ENCODE data around the gene MKRN2OS.

MKRN2OS gene

GRCh38 chr3:12582730-12583129, 37.4 kb upstream of the MKRN2OS start:
- no peaks in the 10 kb centered on the region for H3K27me3 ChIP-seq (ENCODE audit: control insufficient read depth in 1 of 2, insufficient read depth in 2 of 2, low read length in 2 of 2)
- H3K9me3 ChIP-seq (ENCODE audit: low read length): no peaks in the 10 kb centered on the region
- H3K36me3 ChIP-seq (ENCODE audit: insufficient read depth, low read length): peaks cover 73% of the 10 kb centered on the region
- H3K4me3 ChIP-seq (ENCODE audit: low read depth in 1 of 2, low read length in 2 of 2): no peak overlapping the region
- no peaks in the 10 kb centered on the region for H3K4me1 ChIP-seq (ENCODE audit: insufficient read depth, low read length)
- no peak overlapping the region for H3K9ac ChIP-seq (ENCODE audit: low read length)
- H3K27ac ChIP-seq (ENCODE audit: low read depth, low read length): no peak overlapping the region

- Histone ChIP-seq H3K4me3 (ENCODE audit: low read depth in 1 of 2, low read length in 2 of 2) (no peak overlapping the region), H3K27ac (ENCODE audit: low read depth, low read length) (no peak overlapping the region), H3K36me3 (ENCODE audit: insufficient read depth, low read length) (peaks cover 86% of the 10 kb centered on the region), H3K9ac (ENCODE audit: low read length) (no peak overlapping the region), H3K4me1 (ENCODE audit: insufficient read depth, low read length) (no peaks in the 10 kb centered on the region), H3K27me3 (ENCODE audit: control insufficient read depth in 1 of 2, insufficient read depth in 2 of 2, low read length in 2 of 2) (no peaks in the 10 kb centered on the region), H3K9me3 (ENCODE audit: low read length) (no peaks in the 10 kb centered on the region)
Measured at GRCh38 chr3:12579905-12580304, 34.6 kb upstream of the MKRN2OS start.

DNA sequence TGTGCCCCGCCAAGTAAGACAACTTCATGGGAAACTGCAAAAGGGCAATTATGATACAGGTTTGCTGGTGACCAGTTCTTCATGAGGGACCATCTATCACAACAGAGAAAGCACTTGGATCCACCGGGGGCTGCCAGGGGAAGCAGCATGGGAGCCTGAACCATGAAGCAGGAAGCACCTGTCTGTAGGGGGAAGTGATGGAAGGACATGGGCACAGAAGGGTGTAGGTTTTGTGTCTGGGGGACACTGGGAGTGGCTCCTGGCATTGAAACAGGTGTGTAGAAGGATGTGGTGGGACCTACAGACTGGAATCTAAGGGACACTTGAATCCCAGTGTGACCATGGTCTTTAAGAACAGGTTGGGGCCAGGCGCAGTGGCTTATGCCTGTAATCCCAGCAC, 34.2 kb upstream of the MKRN2OS start:
- Histone ChIP-seq H3K4me3 (ENCODE audit: low read depth in 1 of 2, low read length in 2 of 2) (no peak overlapping the region), H3K27me3 (ENCODE audit: control insufficient read depth in 1 of 2, insufficient read depth in 2 of 2, low read length in 2 of 2) (no peaks in the 10 kb centered on the region), H3K9ac (ENCODE audit: low read length) (no peak overlapping the region), H3K9me3 (ENCODE audit: low read length) (no peaks in the 10 kb centered on the region), H3K4me1 (ENCODE audit: insufficient read depth, low read length) (no peaks in the 10 kb centered on the region), H3K27ac (ENCODE audit: low read depth, low read length) (no peak overlapping the region), H3K36me3 (ENCODE audit: insufficient read depth, low read length) (peaks cover 86% of the 10 kb centered on the region)

DNA sequence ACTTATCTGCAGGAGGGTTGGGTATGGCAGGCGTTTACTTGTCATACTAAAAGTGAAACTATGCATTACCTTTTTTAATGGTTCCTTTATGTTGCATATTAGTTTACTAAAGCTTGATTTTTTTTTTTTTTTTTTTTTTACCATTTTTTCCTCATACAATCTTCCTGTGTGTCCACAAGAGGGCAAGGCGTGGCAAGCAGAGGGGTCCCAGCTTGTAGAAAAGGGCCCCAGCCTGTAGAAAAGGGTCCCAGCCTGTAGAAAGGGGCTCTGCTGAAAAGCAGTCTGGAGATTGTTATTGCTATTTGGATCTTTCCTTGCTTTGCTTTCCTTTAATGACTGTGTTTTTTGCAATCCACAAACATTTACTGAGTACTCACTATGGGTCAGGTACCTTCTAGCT, 33.4 kb upstream of the MKRN2OS start:
- Histone ChIP-seq H3K36me3 (ENCODE audit: insufficient read depth, low read length) (peaks cover 86% of the 10 kb centered on the region), H3K27me3 (ENCODE audit: control insufficient read depth in 1 of 2, insufficient read depth in 2 of 2, low read length in 2 of 2) (no peaks in the 10 kb centered on the region), H3K4me1 (ENCODE audit: insufficient read depth, low read length) (no peaks in the 10 kb centered on the region), H3K9ac (ENCODE audit: low read length) (no peak overlapping the region), H3K4me3 (ENCODE audit: low read depth in 1 of 2, low read length in 2 of 2) (no peak overlapping the region), H3K27ac (ENCODE audit: low read depth, low read length) (no peak overlapping the region), H3K9me3 (ENCODE audit: low read length) (no peaks in the 10 kb centered on the region)

GRCh38 chr3:12577379-12577778, 32.1 kb upstream of the MKRN2OS start:
- Histone ChIP-seq H3K27me3 (ENCODE audit: control insufficient read depth in 1 of 2, insufficient read depth in 2 of 2, low read length in 2 of 2) (no peaks in the 10 kb centered on the region), H3K27ac (ENCODE audit: low read depth, low read length) (no peak overlapping the region), H3K36me3 (ENCODE audit: insufficient read depth, low read length) (peaks cover 84% of the 10 kb centered on the region), H3K4me1 (ENCODE audit: insufficient read depth, low read length) (no peaks in the 10 kb centered on the region), H3K4me3 (ENCODE audit: low read depth in 1 of 2, low read length in 2 of 2) (no peak overlapping the region), H3K9me3 (ENCODE audit: low read length) (no peaks in the 10 kb centered on the region), H3K9ac (ENCODE audit: low read length) (no peak overlapping the region)

DNA sequence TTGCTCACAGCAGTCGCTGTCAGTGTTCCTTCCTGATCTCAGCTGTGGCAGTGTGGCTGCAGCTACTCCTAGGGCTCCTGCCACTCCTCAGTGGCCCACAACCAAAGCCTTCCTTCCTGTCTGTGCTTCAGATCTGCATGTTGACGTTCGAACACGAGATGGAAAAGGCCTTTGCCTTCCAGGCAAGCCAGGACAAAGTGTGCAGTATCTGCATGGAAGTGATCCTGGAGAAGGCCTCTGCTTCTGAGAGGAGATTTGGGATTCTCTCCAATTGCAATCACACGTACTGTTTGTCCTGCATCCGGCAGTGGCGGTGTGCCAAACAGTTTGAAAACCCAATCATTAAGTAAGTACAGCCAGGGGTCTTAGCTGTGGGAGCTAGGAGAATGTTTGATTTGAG, 29.4 kb upstream of the MKRN2OS start:
- peaks cover 86% of the 10 kb centered on the region for H3K36me3 ChIP-seq (ENCODE audit: insufficient read depth, low read length)
- H3K27me3 ChIP-seq (ENCODE audit: control insufficient read depth in 1 of 2, insufficient read depth in 2 of 2, low read length in 2 of 2): no peaks in the 10 kb centered on the region
- no peaks in the 10 kb centered on the region for H3K9me3 ChIP-seq (ENCODE audit: low read length)
- H3K9ac ChIP-seq (ENCODE audit: low read length): no peak overlapping the region
- no peak overlapping the region for H3K27ac ChIP-seq (ENCODE audit: low read depth, low read length)
- H3K4me3 ChIP-seq (ENCODE audit: low read depth in 1 of 2, low read length in 2 of 2): no peak overlapping the region
- H3K4me1 ChIP-seq (ENCODE audit: insufficient read depth, low read length): no peaks in the 10 kb centered on the region

- Histone ChIP-seq H3K27me3 (ENCODE audit: control insufficient read depth in 1 of 2, insufficient read depth in 2 of 2, low read length in 2 of 2) (no peaks in the 10 kb centered on the region), H3K9me3 (ENCODE audit: low read length) (no peaks in the 10 kb centered on the region), H3K36me3 (ENCODE audit: insufficient read depth, low read length) (peaks cover 86% of the 10 kb centered on the region), H3K27ac (ENCODE audit: low read depth, low read length) (no peak overlapping the region), H3K4me1 (ENCODE audit: insufficient read depth, low read length) (no peaks in the 10 kb centered on the region), H3K9ac (ENCODE audit: low read length) (no peak overlapping the region), H3K4me3 (ENCODE audit: low read depth in 1 of 2, low read length in 2 of 2) (no peak overlapping the region)
Measured at GRCh38 chr3:12574131-12574530, 28.8 kb upstream of the MKRN2OS start.

- Histone ChIP-seq H3K9me3 (ENCODE audit: low read length) (no peaks in the 10 kb centered on the region), H3K27ac (ENCODE audit: low read depth, low read length) (no peak overlapping the region), H3K36me3 (ENCODE audit: insufficient read depth, low read length) (peaks cover 77% of the 10 kb centered on the region), H3K4me1 (ENCODE audit: insufficient read depth, low read length) (no peaks in the 10 kb centered on the region), H3K9ac (ENCODE audit: low read length) (no peak overlapping the region), H3K27me3 (ENCODE audit: control insufficient read depth in 1 of 2, insufficient read depth in 2 of 2, low read length in 2 of 2) (no peaks in the 10 kb centered on the region), H3K4me3 (ENCODE audit: low read depth in 1 of 2, low read length in 2 of 2) (no peak overlapping the region)
Measured at GRCh38 chr3:12571986-12572385, 26.7 kb upstream of the MKRN2OS start.

DNA sequence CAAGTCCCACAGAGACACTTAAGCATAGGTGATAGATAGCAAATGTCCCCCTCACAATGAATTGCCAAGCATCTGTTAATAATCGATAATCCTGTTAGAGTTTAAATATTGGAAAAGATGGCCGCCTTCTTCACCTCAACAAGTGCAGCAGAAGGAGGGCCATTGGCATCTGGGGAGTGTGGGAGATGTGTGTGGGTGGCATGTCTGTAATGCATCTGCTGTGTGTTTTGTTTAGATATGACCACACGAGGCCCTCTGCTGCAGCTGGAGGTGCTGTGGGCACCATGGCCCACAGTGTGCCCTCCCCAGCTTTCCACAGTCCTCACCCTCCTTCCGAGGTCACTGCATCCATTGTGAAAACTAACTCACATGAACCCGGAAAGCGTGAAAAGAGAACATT, 24.5 kb upstream of the MKRN2OS start:
- H3K9me3 ChIP-seq (ENCODE audit: low read length): peaks cover 4% of the 10 kb centered on the region
- no peak overlapping the region for H3K27ac ChIP-seq (ENCODE audit: low read depth, low read length)
- H3K27me3 ChIP-seq (ENCODE audit: control insufficient read depth in 1 of 2, insufficient read depth in 2 of 2, low read length in 2 of 2): no peaks in the 10 kb centered on the region
- no peak overlapping the region for H3K4me3 ChIP-seq (ENCODE audit: low read depth in 1 of 2, low read length in 2 of 2)
- H3K36me3 ChIP-seq (ENCODE audit: insufficient read depth, low read length): peaks cover 58% of the 10 kb centered on the region
- H3K9ac ChIP-seq (ENCODE audit: low read length): no peak overlapping the region
- H3K4me1 ChIP-seq (ENCODE audit: insufficient read depth, low read length): no peaks in the 10 kb centered on the region

DNA sequence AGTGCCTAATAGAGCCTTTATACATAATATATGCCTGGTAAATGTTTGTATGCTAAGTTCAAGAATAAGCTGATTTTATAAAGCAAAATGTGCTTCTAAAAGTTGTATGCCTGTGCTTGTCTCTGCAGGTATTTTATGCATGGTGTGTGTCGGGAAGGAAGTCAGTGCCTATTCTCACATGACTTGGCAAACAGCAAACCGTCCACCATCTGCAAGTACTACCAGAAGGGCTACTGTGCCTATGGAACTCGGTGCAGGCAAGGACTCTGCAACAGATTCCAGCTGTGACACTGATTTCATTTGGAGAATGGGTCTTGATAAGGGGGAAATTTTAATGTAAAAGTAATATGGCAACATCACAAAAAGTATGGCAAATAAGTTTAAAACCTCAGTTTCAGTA, 23.4 kb upstream of the MKRN2OS start:
- peaks cover 47% of the 10 kb centered on the region for H3K36me3 ChIP-seq (ENCODE audit: insufficient read depth, low read length)

GRCh38 chr3:12566976-12567375, 21.7 kb upstream of the MKRN2OS start:
- Histone ChIP-seq H3K36me3 (ENCODE audit: insufficient read depth, low read length) (peaks cover 34% of the 10 kb centered on the region), H3K27me3 (ENCODE audit: control insufficient read depth in 1 of 2, insufficient read depth in 2 of 2, low read length in 2 of 2) (no peaks in the 10 kb centered on the region), H3K4me1 (ENCODE audit: insufficient read depth, low read length) (no peaks in the 10 kb centered on the region), H3K9ac (ENCODE audit: low read length) (no peak overlapping the region), H3K4me3 (ENCODE audit: low read depth in 1 of 2, low read length in 2 of 2) (no peak overlapping the region), H3K27ac (ENCODE audit: low read depth, low read length) (no peak overlapping the region), H3K9me3 (ENCODE audit: low read length) (peaks cover 4% of the 10 kb centered on the region)

More for the DNA sequence above, 23.4 kb upstream of the MKRN2OS start:
- H3K27ac ChIP-seq (ENCODE audit: low read depth, low read length): no peak overlapping the region
- peaks cover 4% of the 10 kb centered on the region for H3K9me3 ChIP-seq (ENCODE audit: low read length)
- H3K9ac ChIP-seq (ENCODE audit: low read length): no peak overlapping the region
- no peaks in the 10 kb centered on the region for H3K4me1 ChIP-seq (ENCODE audit: insufficient read depth, low read length)
- H3K27me3 ChIP-seq (ENCODE audit: control insufficient read depth in 1 of 2, insufficient read depth in 2 of 2, low read length in 2 of 2): no peaks in the 10 kb centered on the region
- H3K4me3 ChIP-seq (ENCODE audit: low read depth in 1 of 2, low read length in 2 of 2): no peak overlapping the region

DNA sequence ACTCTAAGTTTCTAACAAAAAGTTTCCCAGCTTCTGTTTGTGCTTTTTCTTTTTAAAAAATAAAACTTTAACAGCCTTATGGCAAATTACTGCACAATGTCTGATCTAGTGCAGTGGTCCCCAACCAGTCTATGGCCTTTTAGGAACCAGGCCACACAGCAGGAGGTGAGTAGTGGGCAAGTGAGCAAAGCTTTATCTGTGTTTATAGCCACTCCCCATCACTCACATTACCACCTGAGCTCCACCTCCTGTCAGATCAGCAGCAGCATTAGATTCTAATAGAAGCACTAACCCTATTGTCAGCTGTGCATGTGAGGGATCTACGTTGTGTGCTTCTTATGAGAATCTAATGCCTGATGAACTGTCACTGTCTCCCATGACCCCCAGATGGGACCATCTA, 17.2 kb upstream of the MKRN2OS start:
- H3K36me3 ChIP-seq (ENCODE audit: insufficient read depth, low read length): no peaks in the 10 kb centered on the region
- H3K9me3 ChIP-seq (ENCODE audit: low read length): peaks cover 4% of the 10 kb centered on the region
- H3K4me3 ChIP-seq (ENCODE audit: low read depth in 1 of 2, low read length in 2 of 2): no peak overlapping the region
- H3K9ac ChIP-seq (ENCODE audit: low read length): no peak overlapping the region
- H3K4me1 ChIP-seq (ENCODE audit: insufficient read depth, low read length): peaks cover 21% of the 10 kb centered on the region
- no peak overlapping the region for H3K27ac ChIP-seq (ENCODE audit: low read depth, low read length)
- H3K27me3 ChIP-seq (ENCODE audit: control insufficient read depth in 1 of 2, insufficient read depth in 2 of 2, low read length in 2 of 2): no peaks in the 10 kb centered on the region

Data from muscle layer of colon (tissue), 2 donors.